Measurements from ENCODE around the gene AMN.

Gene AMN

DNA sequence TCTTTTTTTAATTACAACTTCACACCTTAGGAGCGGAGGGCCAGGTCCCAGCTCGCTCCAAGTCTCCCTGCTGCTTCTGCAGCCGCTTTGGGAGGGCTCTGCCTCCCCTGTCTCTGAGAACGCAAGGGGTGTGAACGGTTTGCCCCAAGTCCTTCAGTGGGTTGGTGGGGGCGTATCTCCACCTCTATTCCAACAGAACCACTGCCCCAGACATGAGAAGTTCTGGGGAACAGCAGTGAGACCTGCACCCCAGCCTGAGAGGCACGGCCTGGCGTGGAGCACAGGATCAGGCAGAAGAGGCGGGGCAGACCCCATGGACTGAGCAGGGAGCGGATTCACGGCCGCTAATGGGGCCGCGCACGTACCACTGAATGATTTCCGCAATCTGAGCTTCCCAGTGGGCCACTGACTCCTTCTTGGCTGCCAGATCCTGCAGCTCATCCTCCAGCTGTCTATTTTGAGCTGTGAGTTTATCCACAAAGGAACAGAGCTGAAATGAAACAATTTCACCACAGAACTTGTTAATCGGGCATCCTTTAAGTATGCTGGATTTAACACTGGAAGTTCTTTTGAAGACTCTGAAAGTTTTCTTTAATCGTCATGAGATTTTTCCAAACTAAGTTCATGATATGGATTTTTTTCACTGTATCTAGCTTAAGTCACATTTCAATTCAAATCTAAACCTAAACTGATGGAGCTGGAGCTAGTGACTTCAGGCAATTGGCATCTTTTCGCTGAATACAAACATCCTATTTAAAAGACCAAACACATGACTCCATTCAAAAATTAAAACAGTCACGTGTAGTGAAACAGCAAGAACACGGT lies 44.4 kb downstream of the AMN start:
- no peak for DNase-seq (ENCODE audit: low read depth)

- DNase-seq (ENCODE audit: low read depth), result no peak
Observed at GRCh38 chr14:102967506-102967795, 45.0 kb downstream of the AMN start.

DNA sequence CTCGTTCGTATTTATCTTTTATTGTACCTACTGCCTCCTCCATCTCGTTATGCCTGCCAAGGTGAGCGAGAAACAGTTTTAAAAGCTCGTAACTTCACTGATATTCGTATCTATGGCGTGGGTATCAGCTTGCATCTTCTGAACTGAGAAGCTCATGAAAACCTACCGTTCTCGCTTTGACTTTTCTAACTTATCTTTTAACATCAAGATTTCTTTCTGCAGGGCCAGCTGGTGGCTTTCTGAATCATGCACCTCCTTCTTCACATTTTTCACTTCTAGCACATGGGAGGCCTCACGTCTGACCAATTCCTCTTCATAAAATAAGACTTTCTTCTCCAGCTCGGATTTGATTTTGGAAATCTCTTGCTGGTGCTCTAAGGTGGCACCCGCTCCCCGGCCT lies 45.8 kb downstream of the AMN start:
- no peak for DNase-seq (ENCODE audit: low read depth)

- no peak for DNase-seq (ENCODE audit: low read depth)
Observed at GRCh38 chr14:102969060-102969791, 46.8 kb downstream of the AMN start.

- DNase-seq (ENCODE audit: low read depth), result no peak
Observed at GRCh38 chr14:102969901-102970300, 47.4 kb downstream of the AMN start.

- DNase-seq (ENCODE audit: low read depth), result no peak
Observed at GRCh38 chr14:102970496-102970895, 48.0 kb downstream of the AMN start.

- DNase-seq (ENCODE audit: low read depth), result no peak
Observed at GRCh38 chr14:102971314-102971713, 48.9 kb downstream of the AMN start.

DNA sequence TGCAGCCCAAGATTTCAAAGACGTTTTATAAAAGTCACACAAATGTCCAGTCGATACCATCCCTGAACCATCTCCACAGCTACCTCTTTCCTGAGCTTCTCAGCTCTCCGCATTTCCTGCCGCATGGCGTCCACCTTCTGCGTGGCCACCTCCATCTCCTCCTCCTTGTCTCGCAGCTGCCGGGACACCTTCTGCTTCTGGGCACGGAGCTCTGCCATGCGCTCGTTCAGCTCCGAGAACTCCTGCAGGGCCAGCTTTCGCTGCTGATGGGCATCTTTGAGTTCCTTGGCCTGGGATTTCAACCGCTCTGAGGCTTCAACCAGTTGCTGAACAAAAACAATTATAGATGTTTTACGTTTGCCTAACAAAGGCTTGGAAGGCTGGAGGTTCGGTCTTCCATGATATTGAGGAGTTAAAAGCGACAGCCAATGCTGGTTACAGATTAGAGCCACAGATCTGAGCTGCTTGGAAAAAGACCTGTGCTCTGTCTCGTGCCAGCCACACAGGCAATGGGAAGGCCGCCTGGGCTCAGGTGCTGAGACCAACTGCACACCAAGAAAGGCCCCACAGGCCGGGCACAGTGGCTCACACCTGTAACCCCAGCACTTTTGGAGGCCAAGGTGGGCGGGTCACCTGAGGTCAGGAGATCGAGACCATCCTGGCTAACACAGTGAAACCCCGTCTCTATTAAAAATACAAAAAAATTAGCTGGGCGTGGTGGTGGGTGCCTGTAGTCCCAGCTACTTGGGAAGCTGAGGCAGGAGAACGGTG lies 49.6 kb downstream of the AMN start:
- no peak for DNase-seq (ENCODE audit: low read depth)

DNA sequence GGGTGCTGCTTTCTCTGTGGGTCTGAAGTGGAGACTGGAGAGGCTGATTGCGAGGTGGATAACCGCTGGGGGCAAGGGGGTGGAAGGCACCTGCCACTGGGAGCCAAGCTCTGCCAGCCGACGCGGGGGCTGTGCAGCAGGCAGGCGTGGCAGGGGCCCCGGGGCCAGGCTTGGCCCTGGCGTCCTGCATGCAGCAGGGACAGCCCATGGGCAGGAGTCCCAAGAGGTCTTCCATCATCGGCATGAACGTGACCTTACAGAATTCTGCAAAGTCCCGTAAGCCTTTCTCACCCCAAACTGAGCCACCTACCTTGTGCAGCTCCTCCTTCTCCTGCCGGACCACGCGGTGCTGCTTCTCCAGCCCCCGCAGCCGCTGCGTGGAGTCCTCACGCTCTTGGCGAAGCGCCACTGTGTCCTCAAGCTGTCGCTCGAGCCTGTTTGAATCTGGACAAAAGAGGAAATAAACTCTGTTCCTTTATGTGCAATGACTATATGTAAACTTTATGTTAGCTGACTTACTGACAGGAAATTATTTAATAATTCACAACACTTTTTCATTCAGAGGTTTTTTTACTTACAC lies 51.3 kb downstream of the AMN start:
- DNase-seq (ENCODE audit: low read depth), result no peak

DNA sequence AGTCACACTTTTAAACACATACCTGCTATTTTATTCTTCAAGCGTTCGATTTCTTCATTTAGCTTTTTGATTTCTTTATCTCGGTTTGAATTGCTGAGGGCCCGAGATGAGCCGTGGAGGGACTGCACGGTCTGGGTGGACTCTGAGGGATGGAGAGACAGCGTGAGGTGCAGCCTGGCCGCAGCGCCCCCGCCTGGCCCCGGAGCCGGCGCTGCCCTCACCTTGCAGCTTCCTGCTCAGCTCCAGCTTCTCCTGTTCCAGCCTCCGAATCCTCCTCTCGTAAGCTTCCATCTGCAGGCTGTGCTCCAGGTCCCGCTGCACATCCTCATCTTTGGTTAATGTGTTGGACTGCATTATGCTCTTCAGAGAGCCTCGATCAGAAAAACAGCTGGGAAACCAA lies 53.2 kb downstream of the AMN start:
- DNase-seq (ENCODE audit: low read depth), result no peak

DNA sequence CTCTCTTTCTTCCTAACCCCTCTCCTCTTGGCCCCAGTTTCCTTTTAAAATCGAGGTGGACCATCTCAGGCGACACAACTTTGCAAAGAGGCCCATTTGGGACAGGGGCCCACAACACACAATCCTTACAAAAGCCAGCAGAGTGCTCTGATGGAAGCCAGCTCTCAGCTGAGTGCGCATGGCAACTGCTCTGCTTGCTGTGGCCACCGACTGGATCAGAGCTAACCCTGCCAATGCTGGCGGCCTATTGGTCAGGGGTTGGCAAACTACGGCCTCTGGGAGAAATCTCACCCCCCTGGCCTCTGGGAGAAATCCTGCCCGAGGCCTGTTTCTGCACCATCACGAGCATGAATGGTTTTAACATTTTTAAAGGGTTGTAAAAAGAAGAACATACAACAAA lies 55.0 kb downstream of the AMN start:
- no peak for DNase-seq (ENCODE audit: low read depth)

DNA sequence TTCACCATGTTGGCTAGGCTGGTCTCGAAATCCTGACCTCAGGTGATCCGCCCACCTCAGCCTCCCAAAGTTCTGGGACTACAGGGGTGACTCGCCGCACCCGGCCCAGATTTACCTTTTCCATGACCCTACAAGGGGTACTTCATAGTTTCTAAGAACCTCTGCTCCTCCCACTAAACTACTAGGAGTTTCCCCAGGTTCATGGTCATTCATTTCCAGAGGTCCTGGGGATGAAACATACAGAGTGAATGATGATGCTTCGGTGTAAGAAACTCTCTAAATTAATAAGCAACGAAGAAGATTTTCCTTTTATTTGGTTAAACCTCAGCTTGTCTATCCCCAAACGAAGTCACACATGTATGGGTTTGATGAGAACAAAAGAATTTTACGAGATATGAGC lies 56.9 kb downstream of the AMN start:
- no peak for DNase-seq (ENCODE audit: low read depth)

DNA sequence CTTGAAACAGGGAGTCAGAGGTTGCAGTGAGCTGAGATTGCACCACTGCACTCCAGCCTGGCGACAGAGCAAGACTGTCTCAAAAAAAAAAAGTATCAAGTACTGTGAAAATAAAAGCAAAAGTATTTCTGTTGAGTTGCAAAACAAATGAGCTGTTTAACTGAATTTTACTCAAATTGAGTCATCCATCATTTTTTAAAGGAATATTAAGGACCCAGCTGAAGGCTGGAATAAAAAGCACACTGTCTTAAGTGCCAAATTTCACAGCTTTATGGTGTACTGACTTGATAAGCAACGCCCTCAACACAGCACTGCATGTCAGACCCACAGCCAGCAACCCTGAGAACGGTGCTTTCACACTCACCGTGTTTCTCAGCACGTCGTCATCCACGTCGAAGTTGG lies 57.9 kb downstream of the AMN start:
- peak; percentile 8 for DNase-seq (ENCODE audit: low read depth)

Data from fibroblast of the conjunctiva (primary cell).